NCI-H774 (cell line): Measurements from ENCODE around the gene NHEJ1.

ENCODE experiments used
- DNase-seq: peaks from one replicate; lab custom pipeline; 2025; lab: John Stamatoyannopoulos, UW

NHEJ1 gene

GRCh38 chr2:219182331-219183150 lies 21.9 kb upstream of the NHEJ1 start:
- DNase-seq: no peak

DNA sequence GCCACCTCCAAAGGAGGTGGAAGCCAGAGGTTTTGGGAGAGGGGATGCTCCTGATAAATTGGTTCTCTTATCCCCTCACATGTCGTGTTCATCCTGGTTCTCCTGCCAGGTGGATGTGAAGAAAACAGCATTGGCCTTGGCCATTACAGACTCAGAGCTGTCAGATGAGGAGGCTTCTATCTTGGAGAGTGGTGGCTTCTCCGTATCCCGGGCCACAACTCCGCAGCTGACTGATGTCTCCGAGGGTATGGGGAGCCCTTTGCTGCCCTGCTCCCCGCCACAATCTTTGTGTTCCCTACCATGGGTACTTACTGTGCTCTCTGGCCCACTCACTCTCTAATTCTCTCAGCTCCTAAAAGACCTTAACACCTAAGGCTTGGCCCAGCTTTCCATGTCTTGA lies 20.9 kb upstream of the NHEJ1 start:
- DNase-seq: no peak

DNA sequence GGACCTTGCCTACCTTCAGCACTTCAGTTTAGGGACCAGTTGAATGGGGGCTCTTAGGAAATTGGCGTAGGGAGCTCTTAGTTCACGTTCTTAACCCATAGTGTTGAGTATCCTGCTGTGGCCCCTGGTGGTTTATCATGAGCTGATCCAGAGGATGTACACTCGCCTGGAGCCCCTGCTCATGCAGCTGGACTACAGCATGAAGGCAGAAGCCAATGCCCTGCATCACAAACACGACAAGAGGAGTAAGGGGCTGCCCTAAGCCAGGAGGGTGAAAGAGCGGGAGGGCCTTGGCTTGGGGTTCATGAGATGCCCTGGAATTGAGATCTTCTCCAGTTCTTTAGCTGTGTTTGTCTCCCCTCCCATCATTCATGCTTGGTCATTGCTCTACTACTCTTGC lies 20.3 kb upstream of the NHEJ1 start:
- DNase-seq: no peak

DNA sequence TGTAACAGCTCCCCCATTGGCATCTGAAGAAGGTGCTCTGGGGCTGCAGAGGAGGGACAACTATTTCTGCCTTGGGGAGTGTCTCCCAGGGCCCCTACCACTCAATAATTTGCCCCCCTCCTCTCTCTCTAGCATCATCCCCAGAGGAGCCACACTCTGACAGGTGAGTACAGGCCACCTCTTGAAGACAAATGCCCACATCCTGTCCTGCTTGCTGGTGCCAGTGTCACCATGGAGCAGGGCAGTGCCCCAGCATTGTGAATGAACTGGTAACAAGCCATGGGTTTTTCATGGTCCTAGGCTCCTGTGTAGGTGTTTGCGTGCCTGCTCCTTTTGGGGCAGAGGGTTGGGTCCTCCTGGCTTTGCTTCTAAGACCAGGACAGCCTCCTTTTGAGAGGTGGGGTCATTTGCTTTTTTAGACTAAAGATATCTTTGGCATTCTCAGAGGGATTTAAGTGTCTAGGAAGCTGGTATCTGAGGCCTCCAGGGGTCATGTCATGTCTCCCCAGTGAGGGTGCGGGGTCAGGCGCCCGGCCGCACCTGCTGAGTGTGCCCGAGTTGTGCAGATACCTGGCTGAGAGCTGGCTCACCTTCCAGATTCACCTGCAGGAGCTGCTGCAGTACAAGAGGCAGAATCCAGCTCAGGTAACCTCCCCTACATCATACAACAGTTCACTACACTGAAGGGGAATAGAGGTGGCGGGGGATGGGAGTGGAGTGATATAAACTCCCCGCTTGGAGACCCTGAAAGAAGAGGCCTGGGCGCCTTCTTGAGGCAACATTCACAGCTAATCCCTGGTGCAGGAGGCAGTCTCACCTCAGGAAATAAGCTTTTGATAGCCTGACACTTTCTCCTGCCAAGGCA lies 19.2 kb upstream of the NHEJ1 start:
- no peak for DNase-seq

DNA sequence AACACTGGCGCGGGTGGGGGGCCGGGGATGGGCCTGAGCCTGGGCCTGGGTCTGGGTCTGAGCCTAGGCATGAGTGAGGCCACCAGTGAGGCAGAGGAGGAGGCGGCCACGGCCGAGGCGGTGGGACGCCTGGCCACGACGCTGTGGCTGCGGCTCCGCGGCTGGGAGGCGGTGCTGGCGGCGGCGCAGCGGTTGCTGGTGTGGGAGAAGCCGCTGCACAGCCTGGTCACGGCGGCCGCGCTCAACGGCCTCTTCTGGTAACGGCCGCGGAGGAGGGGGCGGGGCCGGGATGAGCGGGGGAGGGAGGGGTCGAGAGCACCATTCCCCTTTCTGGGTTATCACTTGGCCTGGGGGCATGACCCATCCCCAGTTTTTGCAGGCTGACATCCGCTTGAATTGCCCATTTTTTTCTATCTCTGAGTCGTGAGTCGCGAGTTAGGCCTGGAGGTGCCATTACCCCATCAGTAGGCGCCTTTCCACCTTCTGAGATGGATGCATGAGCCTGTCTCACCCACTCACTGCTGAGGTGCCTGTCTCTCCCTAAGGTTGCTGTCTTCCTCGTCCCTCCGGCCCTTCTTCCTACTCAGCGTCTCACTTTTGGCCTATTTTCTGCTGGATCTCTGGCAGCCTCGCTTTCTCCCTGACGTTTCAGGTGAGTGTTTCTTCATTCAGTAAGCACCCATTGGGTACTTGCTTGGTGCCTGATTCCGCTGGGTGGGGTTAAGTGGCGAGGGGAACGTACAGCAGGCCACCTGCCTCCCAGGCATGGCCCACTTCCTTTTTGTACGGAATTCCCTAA lies 18.0 kb upstream of the NHEJ1 start:
- no peak for DNase-seq

- DNase-seq: peak; percentile 83
Observed at GRCh38 chr2:219177552-219178376, 17.1 kb upstream of the NHEJ1 start, which contains the start of gene RETREG2. RETREG2 (plus strand) TSS chr2:219178275; CDS start chr2:219178353, 78 bp downstream.

DNA sequence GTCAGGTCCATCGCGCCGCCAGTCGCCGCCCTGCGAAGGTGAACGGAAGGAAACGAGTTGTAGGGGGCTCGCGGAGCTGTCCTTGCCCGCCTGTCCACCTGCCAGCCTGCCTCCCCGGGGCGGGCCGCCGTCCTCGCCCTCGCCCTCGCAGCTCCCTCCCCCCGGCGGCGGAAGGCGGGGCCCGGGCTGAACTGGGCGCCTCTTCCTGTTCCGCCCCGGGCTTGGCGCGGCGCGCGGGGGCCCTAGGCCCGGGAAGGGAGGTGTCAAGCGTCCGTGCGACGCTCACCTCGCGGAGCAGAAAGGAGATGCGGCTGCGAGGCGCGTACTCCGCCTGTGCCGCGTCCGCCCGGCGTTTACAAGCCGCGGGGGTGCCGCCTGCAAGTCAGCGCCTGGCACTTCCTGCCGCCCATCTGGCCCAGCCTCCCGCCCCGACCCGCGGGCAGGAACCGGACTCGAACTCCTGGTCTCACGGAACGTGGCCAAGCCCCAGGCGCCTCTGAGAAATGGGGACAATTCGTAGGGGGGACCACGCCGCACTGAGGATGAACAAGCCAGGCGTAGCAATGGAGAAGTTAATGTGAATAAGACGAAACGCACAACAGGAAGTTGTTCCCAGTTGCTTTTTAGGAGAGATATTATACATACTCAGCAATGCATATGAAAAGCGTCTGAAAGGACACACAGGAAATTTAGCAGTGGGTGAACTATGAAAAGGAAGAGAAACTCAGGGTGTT lies 16.4 kb upstream of the NHEJ1 start, which contains the start of gene CNPPD1:
Gene CNPPD1, minus strand, starts transcription at position 108 of the 734 bp plus-strand sequence. Its CDS starts 97 bp downstream, at position 11.
- peak; percentile 84 for DNase-seq

- DNase-seq: no peak
Observed at GRCh38 chr2:219175928-219176817, 15.6 kb upstream of the NHEJ1 start.

DNA sequence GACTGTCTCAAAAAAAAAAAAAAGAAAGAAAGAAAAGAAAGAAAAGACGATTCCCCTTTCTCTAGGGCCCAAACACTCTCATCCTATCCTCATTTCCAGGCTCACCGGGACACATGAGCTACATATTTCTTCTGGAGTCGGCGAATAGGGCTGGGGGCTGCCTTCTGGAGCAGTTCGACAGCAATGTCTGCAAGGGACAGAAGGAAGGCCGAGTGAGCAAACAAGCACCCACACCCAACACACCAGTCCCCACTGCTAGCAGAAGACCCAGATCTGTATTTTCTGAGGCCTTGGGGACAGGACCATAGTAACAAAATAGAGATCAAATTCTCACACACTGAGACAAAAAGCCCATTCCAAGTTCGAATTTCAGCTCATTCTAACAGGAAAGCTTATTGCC lies 14.9 kb upstream of the NHEJ1 start:
- DNase-seq: no peak

DNA sequence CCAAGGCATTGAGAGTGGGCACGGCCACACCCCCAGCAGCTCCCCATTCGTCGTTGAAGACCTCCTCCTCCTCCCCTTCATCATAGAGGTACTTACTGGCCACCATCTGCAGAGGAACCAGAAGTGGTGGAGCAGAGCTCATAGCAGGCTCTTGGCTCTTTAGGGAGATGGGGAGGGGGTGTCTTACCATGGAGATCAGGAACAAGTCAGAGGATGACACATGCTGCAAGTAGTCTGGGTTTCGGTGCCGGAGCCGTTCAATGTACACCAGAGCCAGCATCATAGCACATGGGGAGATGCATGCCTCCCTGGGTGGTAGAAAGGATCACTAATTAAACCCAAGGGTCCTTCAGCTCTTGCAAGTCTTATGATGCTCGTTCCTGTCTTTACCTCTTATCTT lies 14.2 kb upstream of the NHEJ1 start:
- no peak for DNase-seq

DNA sequence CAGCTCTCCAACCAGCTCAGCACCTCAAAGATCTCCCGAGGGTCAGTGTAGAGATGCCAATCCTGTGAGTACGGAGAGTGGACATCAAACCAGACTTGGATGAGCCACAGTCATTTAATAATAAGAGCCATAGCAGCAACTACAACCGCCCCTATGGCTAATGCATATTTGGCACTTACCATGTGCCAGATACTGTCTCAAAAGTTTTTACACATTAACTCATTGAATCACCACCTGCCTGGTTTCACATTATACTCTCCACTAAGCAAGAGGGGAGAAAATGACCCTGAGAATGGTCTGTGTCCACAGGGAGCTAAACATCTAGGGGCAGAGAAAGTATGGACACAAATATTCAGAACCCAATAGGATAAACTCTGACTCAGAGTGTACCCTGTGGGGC lies 13.5 kb upstream of the NHEJ1 start:
- DNase-seq: no peak

DNA sequence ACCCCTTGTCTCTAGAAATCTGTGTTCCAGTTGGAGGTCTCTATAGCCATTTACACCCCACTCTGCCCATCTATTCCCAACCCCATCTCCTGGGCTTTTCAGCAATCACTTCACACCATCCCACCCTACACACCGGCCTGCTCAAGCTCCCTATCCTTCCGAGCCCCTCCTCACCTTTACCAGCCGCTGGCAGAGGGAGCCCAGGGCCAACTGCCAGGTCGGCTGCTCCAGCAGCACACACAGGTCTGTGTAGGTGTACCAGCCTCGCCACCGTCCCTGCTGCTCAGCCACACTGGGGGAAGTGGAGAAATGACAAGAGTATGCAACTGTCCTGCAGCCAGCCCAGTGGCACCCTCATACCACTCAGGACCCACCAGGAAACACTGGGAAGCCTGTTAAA lies 12.6 kb upstream of the NHEJ1 start:
- DNase-seq: no peak

GRCh38 chr2:219172231-219173154 lies 11.9 kb upstream of the NHEJ1 start:
- no peak for DNase-seq

DNA sequence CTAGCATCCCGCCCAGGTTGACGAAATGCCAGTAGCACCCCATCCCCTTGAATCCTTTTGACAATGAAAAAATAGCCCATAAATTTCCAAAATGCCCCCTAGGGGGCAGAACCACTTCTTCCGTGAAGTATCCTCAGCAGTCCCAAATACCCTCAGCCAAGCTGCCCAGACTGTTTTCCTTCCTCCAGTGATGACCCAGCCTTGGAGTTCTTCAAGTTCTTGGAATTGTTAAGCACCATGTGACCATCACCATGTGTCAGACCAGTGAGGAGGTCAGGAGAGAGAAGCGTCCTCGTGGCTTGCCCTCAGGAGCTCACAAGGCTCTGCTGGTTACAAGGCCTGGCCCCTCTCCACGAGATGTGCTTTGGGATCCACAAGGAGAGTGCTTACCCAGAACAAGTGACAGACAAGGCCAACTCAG lies 10.6 kb upstream of the NHEJ1 start:
- no peak for DNase-seq

GRCh38 chr2:219169930-219170654 lies 9.5 kb upstream of the NHEJ1 start, which contains the start of gene SLC23A3:
SLC23A3 (minus strand) TSS chr2:219170029; CDS start chr2:219169984, 45 bp downstream.
- DNase-seq: no peak

DNA sequence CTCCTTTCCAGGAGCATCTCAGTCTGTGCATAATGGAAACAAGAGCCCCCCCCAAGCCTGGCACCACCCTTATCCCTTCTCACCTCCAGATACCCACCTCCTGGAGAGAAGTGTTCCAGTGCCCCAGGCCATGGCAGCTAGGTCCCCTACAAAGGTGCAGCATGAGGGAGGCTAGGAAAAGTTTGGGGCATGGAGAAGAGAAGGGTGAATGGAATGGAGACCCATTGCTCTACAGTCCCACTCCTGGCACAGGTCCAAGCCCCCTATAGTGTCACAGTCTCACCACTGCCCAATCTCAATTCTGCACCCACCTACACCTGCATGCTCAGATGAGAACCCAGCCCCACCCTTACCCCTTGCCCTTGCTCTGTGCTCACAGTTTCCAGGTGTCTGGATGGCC lies 8.3 kb upstream of the NHEJ1 start:
- no peak for DNase-seq

DNA sequence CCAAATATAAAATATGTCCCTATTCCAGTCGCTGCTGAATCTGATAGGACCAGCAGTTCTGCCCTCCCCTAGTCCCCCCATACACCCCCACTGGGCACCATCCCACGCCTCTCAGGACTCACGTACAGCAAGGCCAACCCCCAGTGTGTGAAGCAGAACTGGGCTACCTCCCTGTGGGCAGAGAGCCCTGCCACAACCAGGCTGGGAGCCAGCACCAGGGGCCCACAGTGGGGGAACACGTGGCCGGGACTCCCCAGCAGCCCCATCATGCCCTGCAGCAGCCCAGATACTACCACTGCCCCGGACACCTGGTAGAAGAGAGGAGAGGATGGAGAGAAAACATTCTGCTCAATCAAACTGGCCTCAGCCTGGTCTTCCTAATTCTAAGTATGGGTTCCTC lies 7.9 kb upstream of the NHEJ1 start:
- DNase-seq: no peak

DNA sequence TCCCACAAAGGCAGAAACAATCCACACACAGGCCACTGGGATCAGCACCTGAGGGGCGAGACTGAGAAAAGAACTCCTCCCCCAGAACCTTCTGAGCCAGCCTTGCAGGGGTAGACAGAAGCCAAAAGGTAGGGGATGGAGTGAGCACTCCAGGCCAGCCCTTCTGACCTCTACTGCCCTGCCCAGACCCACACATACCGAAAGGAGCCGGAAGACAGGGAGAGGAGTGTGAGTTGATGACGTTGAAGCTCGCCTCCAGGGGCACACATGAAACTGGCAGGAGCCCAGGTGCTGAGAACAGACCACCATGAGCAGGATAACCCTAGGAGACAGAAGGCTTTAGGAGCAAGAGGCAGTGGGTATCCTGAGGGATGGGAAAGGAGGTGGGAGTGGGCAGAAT lies 7.4 kb upstream of the NHEJ1 start:
- DNase-seq: no peak
